K562 treated with DMSO at 1 percent for 4 hours (cell line): ENCODE data around the gene KLHL22. TPM values are rescaled to one million over a fixed set of nuclear protein-coding genes. Genes with fewer than 3 reads are reported as not detected.

ENCODE experiments used
- total RNA-seq: library from RNA; unstranded; fragments of 300-600 nt; gene quantifications from 2 replicates; pipeline ENCODE4 v1.2.3, GENCODE V29; 2022; ENCODE audit not compliant: insufficient read depth

The KLHL22 gene, protein sequence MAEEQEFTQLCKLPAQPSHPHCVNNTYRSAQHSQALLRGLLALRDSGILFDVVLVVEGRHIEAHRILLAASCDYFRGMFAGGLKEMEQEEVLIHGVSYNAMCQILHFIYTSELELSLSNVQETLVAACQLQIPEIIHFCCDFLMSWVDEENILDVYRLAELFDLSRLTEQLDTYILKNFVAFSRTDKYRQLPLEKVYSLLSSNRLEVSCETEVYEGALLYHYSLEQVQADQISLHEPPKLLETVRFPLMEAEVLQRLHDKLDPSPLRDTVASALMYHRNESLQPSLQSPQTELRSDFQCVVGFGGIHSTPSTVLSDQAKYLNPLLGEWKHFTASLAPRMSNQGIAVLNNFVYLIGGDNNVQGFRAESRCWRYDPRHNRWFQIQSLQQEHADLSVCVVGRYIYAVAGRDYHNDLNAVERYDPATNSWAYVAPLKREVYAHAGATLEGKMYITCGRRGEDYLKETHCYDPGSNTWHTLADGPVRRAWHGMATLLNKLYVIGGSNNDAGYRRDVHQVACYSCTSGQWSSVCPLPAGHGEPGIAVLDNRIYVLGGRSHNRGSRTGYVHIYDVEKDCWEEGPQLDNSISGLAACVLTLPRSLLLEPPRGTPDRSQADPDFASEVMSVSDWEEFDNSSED
- total RNA-seq = 36.2 and 42.2 TPM in 2 replicates

DNA sequence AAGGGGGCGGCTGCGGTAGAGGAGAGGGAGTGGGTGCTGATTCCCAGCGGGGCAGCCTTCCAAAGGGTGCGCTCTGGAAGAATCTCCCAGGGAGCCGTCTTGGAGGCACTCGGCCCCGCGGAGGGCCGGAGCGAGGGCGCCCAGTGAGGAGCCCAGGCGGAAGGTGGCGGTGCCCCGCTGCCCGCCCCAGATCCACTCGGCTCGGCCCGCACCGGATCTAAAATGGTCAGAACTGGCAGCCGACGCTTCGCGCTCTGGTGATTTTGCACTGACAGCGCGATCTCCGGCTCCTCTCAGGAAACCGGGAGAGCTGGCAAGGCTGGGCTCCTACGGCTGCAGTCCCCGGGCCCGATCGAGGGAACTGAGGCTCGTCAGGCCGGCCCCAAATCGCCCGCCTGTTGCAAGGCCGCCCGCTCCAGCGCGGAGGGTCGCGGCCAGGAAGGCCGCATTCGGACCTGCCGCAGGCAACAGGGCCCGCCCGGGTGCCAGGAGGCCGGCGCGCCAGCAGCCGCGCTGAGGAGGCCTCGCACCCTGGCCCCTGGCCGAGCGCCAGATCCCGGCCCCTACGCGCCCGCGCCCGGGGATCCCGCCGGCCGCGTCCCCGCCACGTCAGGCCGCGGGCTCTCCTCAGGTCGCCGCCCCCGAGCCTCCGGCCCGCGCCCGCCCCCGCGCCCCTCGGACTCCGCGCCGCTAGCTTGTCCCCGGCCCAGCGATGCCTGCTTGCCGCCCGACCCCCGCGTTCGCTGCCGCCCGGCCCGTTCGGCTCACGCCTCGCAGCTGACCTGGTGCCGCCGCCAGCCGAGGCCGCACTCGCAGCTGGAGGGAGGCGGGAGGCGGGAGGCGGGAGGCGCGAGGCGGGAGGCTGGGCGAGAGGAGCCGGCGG, at the start of gene KLHL22:
Gene KLHL22, minus strand, starts transcription at position 818 of the 883 bp plus-strand sequence. CDS start 6,584 bp downstream, outside the sequence.

DNA sequence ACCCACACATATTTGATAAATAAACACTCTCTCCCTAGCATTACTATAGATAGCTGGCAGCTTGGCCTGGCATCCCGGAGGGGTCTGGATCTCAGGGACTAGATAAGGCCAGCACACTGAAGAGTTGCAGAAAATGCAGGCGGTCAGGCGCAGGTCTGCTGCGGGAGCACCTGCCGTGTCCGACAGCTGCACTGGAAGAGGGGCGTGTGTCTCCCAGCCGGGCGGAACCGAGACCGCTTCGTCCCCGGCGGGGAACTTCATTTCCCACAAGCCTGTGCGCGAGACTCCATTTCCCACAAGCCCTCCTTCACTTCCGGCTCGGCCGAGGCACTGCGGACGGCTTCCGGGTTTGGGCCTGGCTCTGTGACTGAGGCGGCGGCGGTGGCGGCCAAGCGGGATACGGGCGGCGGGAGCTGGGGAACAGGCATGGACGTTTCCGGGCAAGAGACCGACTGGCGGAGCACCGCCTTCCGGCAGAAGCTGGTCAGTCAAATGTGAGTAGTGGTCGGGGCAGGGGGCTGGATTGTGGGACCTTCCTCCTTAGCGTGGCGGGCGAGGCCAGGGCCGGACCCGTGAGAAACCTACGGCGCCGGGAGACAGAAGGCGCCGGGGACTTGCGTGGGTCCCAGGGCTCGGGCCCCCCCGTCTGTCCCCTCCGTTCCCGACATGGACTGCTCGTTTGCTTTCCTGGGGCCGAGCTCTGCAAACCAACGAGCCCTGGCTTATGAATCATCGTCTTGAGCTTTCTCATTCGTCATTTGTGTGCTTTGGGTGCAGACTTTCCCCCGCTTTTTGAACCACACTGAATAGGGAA, 11.9 kb upstream of the KLHL22 start, which contains the start of gene MED15:
Gene MED15, plus strand, starts transcription at position 358 of the 814 bp plus-strand sequence. Its CDS starts 69 bp downstream, at position 427.

DNA sequence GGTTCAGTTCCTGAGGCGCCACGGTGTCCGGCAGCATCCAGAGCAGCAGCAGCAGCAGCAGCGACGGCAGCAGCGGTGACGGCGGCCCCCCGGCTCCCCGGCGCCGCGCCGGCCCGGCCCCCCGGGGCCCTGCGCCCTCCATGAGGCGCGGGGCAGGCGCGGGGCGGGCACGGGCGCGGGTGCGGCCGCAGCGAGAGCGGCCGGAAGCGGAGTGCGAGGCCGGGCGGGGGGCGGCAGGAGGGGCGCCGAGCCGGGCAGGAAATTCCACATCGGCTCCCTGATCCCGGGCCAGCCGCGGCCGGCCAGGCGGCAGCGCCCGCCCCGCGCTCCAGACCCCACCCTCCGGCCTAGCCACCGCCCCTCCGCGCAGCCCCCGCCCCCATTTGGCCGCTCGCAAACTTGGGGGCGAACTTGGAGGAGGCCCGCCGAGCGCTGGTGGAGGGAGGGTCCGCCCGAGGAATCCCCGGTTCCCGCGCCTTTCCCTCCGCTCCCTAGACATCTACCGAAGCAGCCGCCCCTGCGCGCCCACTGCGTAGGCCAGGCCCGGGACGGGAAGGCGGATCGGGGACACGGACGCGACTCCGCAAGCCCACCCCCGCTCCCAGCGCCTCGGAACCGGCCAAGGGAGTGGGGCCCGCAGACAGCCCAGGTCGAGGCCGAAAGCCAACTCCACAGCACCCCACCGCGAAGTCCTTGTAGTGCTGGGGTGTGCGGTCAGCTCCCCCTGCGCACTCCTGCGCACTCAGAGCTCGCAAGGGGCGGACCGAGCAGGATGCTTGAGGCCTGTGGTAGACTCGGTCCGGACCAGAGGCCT, 57.8 kb downstream of the KLHL22 start, which contains the start of gene SCARF2:
Gene SCARF2, minus strand, starts transcription at position 213 of the 814 bp plus-strand sequence. Its CDS starts 71 bp downstream, at position 142.

DNA sequence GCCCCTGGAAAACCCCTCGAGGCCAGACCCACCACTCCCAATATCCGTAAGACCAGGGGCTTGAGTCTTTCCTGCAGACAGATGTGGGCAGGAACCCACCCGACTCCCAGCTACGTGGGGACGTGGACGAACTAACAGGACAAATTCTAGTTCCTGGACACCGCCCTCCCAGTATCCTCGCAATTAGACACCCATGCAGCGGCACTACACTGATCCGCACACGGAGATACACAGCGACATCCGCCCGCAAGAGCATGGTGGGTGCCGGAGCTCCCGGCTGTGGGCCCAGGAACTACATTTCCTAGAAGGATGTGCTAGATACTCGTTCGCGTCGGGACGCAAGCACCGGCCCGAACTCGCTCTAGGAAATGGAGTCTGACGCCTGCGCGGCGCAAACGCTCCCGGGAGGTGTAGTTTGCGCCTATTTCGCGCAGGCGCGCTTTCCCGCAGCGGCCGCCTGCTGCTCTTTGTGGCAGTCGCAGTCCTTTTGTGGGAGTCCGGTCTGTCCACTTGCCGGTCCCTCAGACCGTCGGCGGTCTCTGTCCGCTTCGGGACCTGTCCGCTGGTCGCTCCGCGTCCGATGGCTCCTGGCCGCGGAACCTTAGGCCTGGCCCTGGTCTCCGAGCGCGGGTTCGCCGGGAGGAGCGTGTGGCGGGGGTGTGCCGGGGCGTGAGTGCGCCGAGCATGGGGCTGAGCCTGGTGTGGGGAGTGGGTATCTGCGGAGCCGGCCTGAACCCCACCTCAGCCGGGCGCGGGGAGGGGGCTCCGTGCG, 101.7 kb downstream of the KLHL22 start, which contains the start of gene ZNF74:
Gene ZNF74, plus strand, starts transcription at position 447 of the 772 bp plus-strand sequence. CDS start 478 bp downstream, outside the sequence.

Other genes with a start within 250 kb of the KLHL22 start
- gene RTN4R, start 227.5 kb downstream of the KLHL22 start, total RNA-seq = 9.8 and 10.7 TPM in 2 replicates
- gene DGCR6L, start 175.7 kb downstream of the KLHL22 start, total RNA-seq = 200 and 270 TPM in 2 replicates
- 50.3 and 52.0 TPM in 2 replicates for gene ZNF74, start 101.6 kb downstream of the KLHL22 start, total RNA-seq
- gene SCARF2, start 58.0 kb downstream of the KLHL22 start, total RNA-seq = 6.2 and 10.7 TPM in 2 replicates
- gene MED15, start 11.8 kb upstream of the KLHL22 start, total RNA-seq = 291 and 332 TPM in 2 replicates